Measurements from ENCODE around the gene DIP2A.

The DIP2A gene

DNA sequence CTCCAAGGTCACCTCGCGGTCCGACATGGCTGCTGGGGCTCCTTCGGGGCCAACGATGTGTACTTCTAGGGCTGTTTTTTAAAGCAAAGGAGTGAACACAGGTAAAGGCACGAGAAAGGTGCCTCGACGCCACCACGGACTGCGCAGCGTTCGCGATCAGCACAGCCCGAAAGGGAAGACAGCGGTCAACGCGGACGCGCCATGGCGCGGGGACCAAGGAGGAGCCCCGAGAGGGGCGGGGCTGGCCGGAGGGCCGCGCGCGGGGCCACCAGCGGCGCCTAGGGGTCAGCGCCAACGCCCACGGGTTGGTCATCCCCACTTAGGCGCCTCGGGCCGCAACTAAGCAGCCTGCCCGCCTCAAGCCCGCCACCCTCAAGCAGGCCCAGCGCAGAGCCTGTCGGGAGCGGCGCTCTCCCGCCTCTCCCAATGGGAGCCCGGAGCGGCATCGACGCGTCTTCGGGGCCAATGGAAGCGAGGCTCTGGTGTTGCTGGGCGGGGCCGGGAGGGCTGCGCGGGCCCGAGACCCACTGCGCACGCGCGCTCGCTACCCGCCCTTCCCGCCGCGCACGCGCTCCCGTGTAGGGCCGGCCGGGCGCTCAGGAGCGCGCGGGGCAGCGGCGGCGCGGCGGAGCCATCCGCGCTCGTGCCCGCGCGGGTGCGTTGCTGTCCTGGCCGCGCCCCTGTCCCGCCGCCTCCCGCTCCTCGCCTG, at the start of gene DIP2A:
Gene DIP2A (plus strand): TSS at position 577 of the 709 bp plus-strand sequence. CDS start 241 bp downstream, outside the sequence.
- H3K4me1 Mint-ChIP-seq = peaks cover 57% of the 10 kb centered on the region
- H3K9me3 Mint-ChIP-seq = no peaks in the 10 kb centered on the region
- H3K36me3 Mint-ChIP-seq = peaks cover 6% of the 10 kb centered on the region
- peak within 1 kb of the TSS; percentile 91 for H3K4me3 Mint-ChIP-seq
- no peaks in the 10 kb centered on the region for H3K27me3 Mint-ChIP-seq
- peak within 1 kb of the TSS; percentile 73 for H3K27ac Mint-ChIP-seq

GRCh38 chr21:46409641-46410406, 48.9 kb upstream of the DIP2A start:
- H3K27ac Mint-ChIP-seq = no peak overlapping the region
- no peaks in the 10 kb centered on the region for H3K4me1 Mint-ChIP-seq
- H3K4me3 Mint-ChIP-seq = no peak overlapping the region
- no peaks in the 10 kb centered on the region for H3K27me3 Mint-ChIP-seq
- no peaks in the 10 kb centered on the region for H3K9me3 Mint-ChIP-seq
- peaks cover 8% of the 10 kb centered on the region for H3K36me3 Mint-ChIP-seq

- H3K36me3 Mint-ChIP-seq = peaks cover 8% of the 10 kb centered on the region
- H3K27me3 Mint-ChIP-seq = no peaks in the 10 kb centered on the region
- no peak overlapping the region for H3K4me3 Mint-ChIP-seq
- H3K4me1 Mint-ChIP-seq = no peaks in the 10 kb centered on the region
- no peaks in the 10 kb centered on the region for H3K9me3 Mint-ChIP-seq
- no peak overlapping the region for H3K27ac Mint-ChIP-seq
Observed at GRCh38 chr21:46410516-46410915, 48.2 kb upstream of the DIP2A start.

DNA sequence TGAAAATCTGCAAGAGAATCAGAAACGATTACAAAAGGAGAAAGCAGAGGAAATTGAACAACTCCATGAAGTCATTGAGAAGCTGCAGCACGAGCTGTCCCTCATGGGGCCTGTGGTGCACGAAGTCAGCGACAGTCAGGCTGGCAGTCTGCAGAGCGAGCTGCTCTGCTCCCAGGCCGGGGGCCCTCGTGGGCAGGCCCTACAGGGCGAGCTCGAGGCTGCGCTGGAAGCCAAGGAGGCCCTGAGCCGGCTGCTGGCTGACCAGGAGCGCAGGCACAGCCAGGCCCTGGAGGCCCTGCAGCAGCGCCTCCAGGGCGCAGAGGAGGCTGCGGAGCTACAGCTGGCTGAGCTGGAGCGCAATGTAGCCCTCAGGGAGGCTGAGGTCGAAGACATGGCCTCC, 47.5 kb upstream of the DIP2A start:
- Mint-ChIP-seq H3K4me1 (no peaks in the 10 kb centered on the region), H3K27ac (no peak overlapping the region), H3K4me3 (no peak overlapping the region), H3K9me3 (no peaks in the 10 kb centered on the region), H3K27me3 (no peaks in the 10 kb centered on the region), H3K36me3 (peaks cover 8% of the 10 kb centered on the region)

DNA sequence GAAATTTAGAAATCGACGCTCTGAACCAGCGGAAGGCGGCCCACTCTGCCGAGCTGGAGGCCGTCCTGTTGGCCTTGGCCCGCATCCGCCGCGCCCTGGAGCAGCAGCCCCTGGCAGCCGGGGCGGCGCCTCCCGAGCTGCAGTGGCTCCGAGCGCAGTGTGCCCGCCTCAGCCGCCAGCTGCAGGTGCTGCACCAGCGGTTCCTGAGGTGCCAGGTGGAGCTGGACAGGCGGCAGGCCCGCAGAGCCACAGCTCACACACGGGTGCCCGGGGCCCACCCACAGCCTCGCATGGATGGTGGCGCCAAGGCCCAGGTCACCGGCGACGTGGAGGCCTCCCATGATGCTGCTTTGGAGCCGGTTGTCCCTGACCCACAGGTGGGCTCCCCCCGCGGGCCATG, 47.0 kb upstream of the DIP2A start:
- H3K36me3 Mint-ChIP-seq = peaks cover 8% of the 10 kb centered on the region
- H3K27me3 Mint-ChIP-seq = no peaks in the 10 kb centered on the region
- no peaks in the 10 kb centered on the region for H3K9me3 Mint-ChIP-seq
- H3K4me1 Mint-ChIP-seq = no peaks in the 10 kb centered on the region
- H3K27ac Mint-ChIP-seq = no peak overlapping the region
- H3K4me3 Mint-ChIP-seq = no peak overlapping the region

DNA sequence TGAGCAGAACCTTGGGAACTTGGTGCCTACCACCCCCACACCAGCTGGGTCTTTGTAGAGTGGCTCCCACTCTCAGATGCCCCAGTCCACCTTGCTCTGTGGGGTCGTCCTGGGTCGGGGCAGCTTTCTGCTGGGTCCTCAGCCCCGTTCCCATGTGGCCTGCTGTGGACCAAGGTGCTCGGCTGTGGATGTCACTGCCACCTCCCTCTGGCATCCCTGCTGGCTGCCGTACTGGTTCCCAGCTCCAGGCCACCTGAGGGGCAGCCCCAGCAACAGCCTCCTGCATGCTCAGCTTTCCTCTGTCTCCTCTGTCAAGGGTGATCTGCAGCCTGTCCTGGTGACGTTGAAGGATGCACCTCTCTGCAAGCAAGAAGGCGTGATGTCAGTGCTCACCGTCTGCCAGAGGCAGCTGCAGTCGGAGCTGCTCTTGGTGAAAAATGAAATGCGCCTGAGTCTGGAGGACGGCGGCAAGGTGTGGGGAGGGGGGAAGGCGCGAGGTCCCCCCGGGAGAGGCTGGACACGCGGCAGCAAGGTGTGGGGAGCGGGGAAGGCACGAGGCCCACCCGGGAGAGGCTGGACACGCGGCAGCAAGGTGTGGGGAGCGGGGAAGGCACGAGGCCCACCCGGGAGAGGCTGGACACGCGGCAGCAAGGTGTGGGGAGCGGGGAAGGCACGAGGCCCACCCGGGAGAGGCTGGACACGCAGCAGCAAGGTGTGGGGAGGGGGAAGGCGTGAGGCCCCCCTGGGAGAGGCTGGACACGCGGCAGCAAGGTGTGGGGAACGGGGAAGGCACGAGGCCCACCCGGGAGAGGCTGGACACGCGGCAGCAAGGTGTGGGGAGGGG, 45.9 kb upstream of the DIP2A start:
- Mint-ChIP-seq H3K36me3 (peaks cover 5% of the 10 kb centered on the region), H3K27ac (no peak overlapping the region), H3K4me3 (no peak overlapping the region), H3K27me3 (no peaks in the 10 kb centered on the region), H3K4me1 (no peaks in the 10 kb centered on the region), H3K9me3 (no peaks in the 10 kb centered on the region)

DNA sequence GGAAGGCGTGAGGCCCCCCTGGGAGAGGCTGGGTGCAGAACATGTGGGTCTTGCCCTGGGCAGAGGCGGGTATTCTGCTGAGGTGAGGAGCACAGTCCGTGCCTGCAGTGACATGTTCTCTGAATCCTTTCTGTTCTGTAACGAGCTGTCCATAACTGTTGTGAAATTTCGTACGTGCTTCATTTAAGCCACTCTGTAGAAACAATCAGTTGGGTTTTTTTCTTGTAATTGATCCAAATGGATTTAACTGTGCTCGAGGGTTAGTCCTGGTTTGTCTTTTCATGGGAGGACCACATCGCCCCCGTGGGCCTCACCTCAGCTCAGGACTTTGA, 45.4 kb upstream of the DIP2A start:
- Mint-ChIP-seq H3K36me3 (peaks cover 5% of the 10 kb centered on the region), H3K4me1 (no peaks in the 10 kb centered on the region), H3K27me3 (no peaks in the 10 kb centered on the region), H3K27ac (no peak overlapping the region), H3K4me3 (no peak overlapping the region), H3K9me3 (no peaks in the 10 kb centered on the region)

- no peaks in the 10 kb centered on the region for H3K4me1 Mint-ChIP-seq
- peaks cover 7% of the 10 kb centered on the region for H3K36me3 Mint-ChIP-seq
- no peak overlapping the region for H3K4me3 Mint-ChIP-seq
Observed at GRCh38 chr21:46414965-46415275, 43.8 kb upstream of the DIP2A start.

GRCh38 chr21:46416551-46416950, 42.1 kb upstream of the DIP2A start:
- no peaks in the 10 kb centered on the region for H3K4me1 Mint-ChIP-seq
- no peak overlapping the region for H3K27ac Mint-ChIP-seq
- H3K4me3 Mint-ChIP-seq = no peak overlapping the region
- no peaks in the 10 kb centered on the region for H3K27me3 Mint-ChIP-seq
- peaks cover 6% of the 10 kb centered on the region for H3K36me3 Mint-ChIP-seq
- H3K9me3 Mint-ChIP-seq = no peaks in the 10 kb centered on the region

More at GRCh38 chr21:46414965-46415275, 43.8 kb upstream of the DIP2A start:
- H3K27ac Mint-ChIP-seq = no peak overlapping the region
- no peaks in the 10 kb centered on the region for H3K9me3 Mint-ChIP-seq
- no peaks in the 10 kb centered on the region for H3K27me3 Mint-ChIP-seq

- H3K4me1 Mint-ChIP-seq = peaks cover 5% of the 10 kb centered on the region
- no peak overlapping the region for H3K4me3 Mint-ChIP-seq
- no peak overlapping the region for H3K27ac Mint-ChIP-seq
- no peaks in the 10 kb centered on the region for H3K9me3 Mint-ChIP-seq
- no peaks in the 10 kb centered on the region for H3K27me3 Mint-ChIP-seq
- peaks cover 4% of the 10 kb centered on the region for H3K36me3 Mint-ChIP-seq
Observed at GRCh38 chr21:46418265-46418946, 40.3 kb upstream of the DIP2A start.

- Mint-ChIP-seq H3K4me3 (no peak overlapping the region), H3K4me1 (peaks cover 20% of the 10 kb centered on the region), H3K9me3 (no peaks in the 10 kb centered on the region), H3K27ac (no peak overlapping the region), H3K27me3 (no peaks in the 10 kb centered on the region), H3K36me3 (peaks cover 4% of the 10 kb centered on the region)
Observed at GRCh38 chr21:46420241-46421190, 38.2 kb upstream of the DIP2A start.

- no peaks in the 10 kb centered on the region for H3K27me3 Mint-ChIP-seq
- no peak overlapping the region for H3K27ac Mint-ChIP-seq
- H3K4me1 Mint-ChIP-seq = peaks cover 22% of the 10 kb centered on the region
- H3K4me3 Mint-ChIP-seq = no peak overlapping the region
- H3K9me3 Mint-ChIP-seq = no peaks in the 10 kb centered on the region
- peaks cover 4% of the 10 kb centered on the region for H3K36me3 Mint-ChIP-seq
Observed at GRCh38 chr21:46421191-46421750, 37.4 kb upstream of the DIP2A start.

DNA sequence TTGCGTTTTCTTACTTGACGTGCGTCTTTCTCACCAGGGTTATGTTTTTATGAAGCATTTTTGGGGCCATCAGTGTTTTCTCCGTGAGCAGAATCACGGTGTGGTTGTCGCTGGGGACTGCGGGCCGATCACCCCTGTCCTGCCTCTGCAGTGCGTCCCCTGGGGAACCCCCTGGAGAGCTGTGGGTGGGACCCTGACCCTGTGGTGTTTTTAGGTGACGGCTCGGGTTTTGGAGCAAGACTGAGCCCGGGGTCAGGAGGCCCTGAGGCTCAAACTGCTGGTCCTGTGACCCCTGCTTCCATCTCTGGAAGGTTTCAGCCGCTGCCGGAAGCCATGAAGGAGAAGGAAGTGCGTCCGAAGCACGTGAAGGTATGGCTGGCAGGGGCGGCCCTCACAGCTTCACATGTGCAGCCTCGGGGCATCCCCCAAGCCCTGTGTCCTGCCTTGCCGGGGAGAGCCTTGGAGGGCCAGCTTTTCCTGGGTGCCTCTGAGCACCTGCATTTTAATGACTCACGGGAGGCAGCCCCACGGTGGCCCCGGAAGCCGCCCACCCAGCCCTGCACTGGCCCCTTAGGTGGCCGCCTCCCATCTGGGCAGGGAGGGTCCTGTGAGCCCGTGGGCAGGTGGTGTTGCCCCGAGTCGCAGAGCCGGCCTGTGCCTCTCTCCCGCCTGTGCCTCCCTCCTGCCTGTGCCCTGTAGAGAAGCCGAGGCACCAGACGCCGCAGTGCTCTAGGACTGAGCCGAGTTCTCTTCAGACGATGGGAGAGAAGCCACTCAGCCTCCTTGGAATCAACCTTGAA, 36.7 kb upstream of the DIP2A start:
- no peak overlapping the region for H3K4me3 Mint-ChIP-seq
- no peak overlapping the region for H3K27ac Mint-ChIP-seq
- H3K27me3 Mint-ChIP-seq = no peaks in the 10 kb centered on the region
- H3K36me3 Mint-ChIP-seq = peaks cover 4% of the 10 kb centered on the region
- no peaks in the 10 kb centered on the region for H3K9me3 Mint-ChIP-seq
- H3K4me1 Mint-ChIP-seq = peaks cover 22% of the 10 kb centered on the region
